HEK293 (cell line): ENCODE data around the gene IRX4.

Experiments used
- GLI2 ChIP-seq: fragments of 450-650 bp; formaldehyde crosslinking; IDR thresholded peaks from 2 replicates; pipeline ENCODE4; 2017; ENCODE audit warnings: missing biosample characterization, missing genetic modification characterization, low read depth, borderline replicate concordance
- HOXD13 ChIP-seq: sonication (generic); formaldehyde crosslinking; IDR thresholded peaks from 2 replicates; pipeline ENCODE4 v1.8.0; 2022; ENCODE audit warnings: missing genetic modification reagents, borderline replicate concordance
- IKZF3 ChIP-seq: fragments of 450-650 bp; IDR thresholded peaks from 2 replicates; pipeline ENCODE4 v1.5.0; 2018; ENCODE audit warnings: missing biosample characterization, mild to moderate bottlenecking, missing genetic modification characterization, moderate library complexity
- KLF8 ChIP-seq: fragments of 450-650 bp; formaldehyde crosslinking; IDR thresholded peaks from 2 replicates; pipeline ENCODE4 v1.5.1; 2016; ENCODE audit warnings: missing biosample characterization, missing genetic modification characterization
- PRDM10 ChIP-seq: fragments of 450-650 bp; formaldehyde crosslinking; IDR thresholded peaks from 2 replicates; pipeline ENCODE4 v1.5.1; 2016; ENCODE audit warnings: missing biosample characterization, missing genetic modification characterization
- REST ChIP-seq: fragments of 450-650 bp; formaldehyde crosslinking; IDR thresholded peaks from 2 replicates; pipeline ENCODE4 v1.5.1; 2016; ENCODE audit warnings: missing biosample characterization, missing genetic modification characterization
- ZNF114 ChIP-seq: fragments of 450-650 bp; formaldehyde crosslinking; IDR thresholded peaks from 2 replicates; pipeline ENCODE4 v1.5.0; 2017; ENCODE audit warnings: missing biosample characterization, missing genetic modification characterization
- ZNF155 ChIP-seq: fragments of 450-650 bp; formaldehyde crosslinking; IDR thresholded peaks from 2 replicates; pipeline ENCODE4 v1.5.1; 2016; ENCODE audit warnings: missing biosample characterization, missing genetic modification characterization
- ZNF157 ChIP-seq: fragments of 450-650 bp; formaldehyde crosslinking; IDR thresholded peaks from 2 replicates; pipeline ENCODE4 v1.5.1; 2016; ENCODE audit warnings: missing biosample characterization, missing genetic modification characterization
- ZNF223 ChIP-seq: fragments of 450-650 bp; formaldehyde crosslinking; IDR thresholded peaks from 2 replicates; pipeline ENCODE4 v1.5.1; 2016; ENCODE audit warnings: missing biosample characterization, missing genetic modification characterization
- ZNF239 ChIP-seq: fragments of 450-650 bp; formaldehyde crosslinking; IDR thresholded peaks from 2 replicates; pipeline ENCODE4 v1.5.1; 2016; ENCODE audit warnings: missing biosample characterization, missing genetic modification characterization
- ZNF404 ChIP-seq: fragments of 450-650 bp; formaldehyde crosslinking; IDR thresholded peaks from 2 replicates; pipeline ENCODE4 v1.5.1; 2017; ENCODE audit warnings: missing biosample characterization, missing genetic modification characterization
- ZNF521 ChIP-seq: fragments of 450-650 bp; formaldehyde crosslinking; IDR thresholded peaks from 2 replicates; pipeline ENCODE4 v1.5.1; 2017; ENCODE audit warnings: missing biosample characterization, mild to moderate bottlenecking, missing genetic modification characterization
- ZNF626 ChIP-seq: fragments of 450-650 bp; sonication (Bioruptor Pico); formaldehyde crosslinking; IDR thresholded peaks from 2 replicates; pipeline ENCODE4 v1.5.1; 2018; ENCODE audit warnings: missing biosample characterization, missing genetic modification characterization, inconsistent platforms
- ZNF664 ChIP-seq: fragments of 450-650 bp; formaldehyde crosslinking; IDR thresholded peaks from 2 replicates; pipeline ENCODE4 v1.5.1; 2016; ENCODE audit warnings: missing biosample characterization, missing genetic modification characterization
- ZNF670 ChIP-seq: fragments of 450-650 bp; formaldehyde crosslinking; IDR thresholded peaks from 2 replicates; pipeline ENCODE4 v1.5.1; 2016; ENCODE audit warnings: missing biosample characterization, missing genetic modification characterization, low read depth
- ZSCAN30 ChIP-seq: fragments of 450-650 bp; IDR thresholded peaks from 2 replicates; pipeline ENCODE4 v1.5.1; 2018; ENCODE audit warnings: missing biosample characterization, mild to moderate bottlenecking, missing genetic modification characterization, moderate library complexity
- TF ChIP-seq, protein P1 (sequence below): fragments of 450-650 bp; formaldehyde crosslinking; IDR thresholded peaks from 2 replicates; pipeline ENCODE4 v1.5.1; 2016; ENCODE audit warnings: missing biosample characterization, missing genetic modification characterization
- TF ChIP-seq, protein P2 (sequence below): fragments of 450-650 bp; formaldehyde crosslinking; IDR thresholded peaks from 2 replicates; pipeline ENCODE4 v1.5.1; 2016; ENCODE audit warnings: missing biosample characterization, missing genetic modification characterization
- TF ChIP-seq, protein P3 (sequence below): fragments of 450-650 bp; formaldehyde crosslinking; conservative IDR thresholded peaks from 2 replicates; pipeline ENCODE4 v1.5.1; 2016; ENCODE audit warnings: low read depth, missing biosample characterization, missing genetic modification characterization

IRX4 gene

DNA sequence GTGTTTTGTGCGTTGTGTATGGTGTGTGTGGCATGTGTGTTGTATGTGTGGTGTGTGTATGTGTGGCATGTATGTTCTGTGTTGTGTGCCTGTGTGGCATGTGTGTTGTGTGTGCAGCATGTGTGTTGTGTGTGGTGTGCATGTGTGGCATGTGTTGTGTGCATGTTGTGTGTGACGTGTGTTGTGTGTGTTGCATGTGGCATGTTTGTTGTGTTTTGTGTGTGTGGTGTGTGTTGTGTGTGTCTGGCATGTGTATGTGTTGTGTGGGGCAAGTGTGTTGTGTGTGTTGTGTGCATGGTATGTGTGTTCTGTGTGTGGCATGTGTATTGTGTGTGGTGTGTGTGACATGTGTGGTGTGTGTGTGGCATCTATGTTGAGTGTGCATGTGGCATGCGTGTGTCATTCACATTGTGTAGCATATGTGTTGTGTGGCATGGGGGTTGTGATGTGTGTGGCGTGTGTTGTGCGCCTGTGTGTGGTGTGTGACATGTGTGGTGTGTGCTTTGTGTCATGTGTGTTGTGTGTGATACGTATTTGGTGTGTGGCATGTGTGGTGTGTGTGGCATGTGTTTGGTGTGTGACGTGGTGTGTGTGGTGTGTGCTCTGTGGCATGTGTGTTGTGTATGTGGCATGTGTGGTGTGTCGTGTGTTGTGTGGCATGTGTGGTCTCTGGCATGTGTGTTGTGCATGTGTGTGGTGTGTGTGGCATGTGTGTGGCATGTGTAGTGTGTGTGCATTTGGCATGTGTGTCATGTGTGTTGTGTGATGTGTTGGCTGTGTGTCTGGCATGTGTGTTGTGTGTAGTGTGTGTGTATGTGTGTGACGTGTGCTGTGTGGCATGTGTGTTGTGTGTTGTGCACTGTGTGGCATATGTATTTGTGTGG, 46.6 kb upstream of the IRX4 start (continued):
- TF ChIP-seq, protein P1, sequence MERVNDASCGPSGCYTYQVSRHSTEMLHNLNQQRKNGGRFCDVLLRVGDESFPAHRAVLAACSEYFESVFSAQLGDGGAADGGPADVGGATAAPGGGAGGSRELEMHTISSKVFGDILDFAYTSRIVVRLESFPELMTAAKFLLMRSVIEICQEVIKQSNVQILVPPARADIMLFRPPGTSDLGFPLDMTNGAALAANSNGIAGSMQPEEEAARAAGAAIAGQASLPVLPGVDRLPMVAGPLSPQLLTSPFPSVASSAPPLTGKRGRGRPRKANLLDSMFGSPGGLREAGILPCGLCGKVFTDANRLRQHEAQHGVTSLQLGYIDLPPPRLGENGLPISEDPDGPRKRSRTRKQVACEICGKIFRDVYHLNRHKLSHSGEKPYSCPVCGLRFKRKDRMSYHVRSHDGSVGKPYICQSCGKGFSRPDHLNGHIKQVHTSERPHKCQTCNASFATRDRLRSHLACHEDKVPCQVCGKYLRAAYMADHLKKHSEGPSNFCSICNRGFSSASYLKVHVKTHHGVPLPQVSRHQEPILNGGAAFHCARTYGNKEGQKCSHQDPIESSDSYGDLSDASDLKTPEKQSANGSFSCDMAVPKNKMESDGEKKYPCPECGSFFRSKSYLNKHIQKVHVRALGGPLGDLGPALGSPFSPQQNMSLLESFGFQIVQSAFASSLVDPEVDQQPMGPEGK (tag by site-specific recombination): no peak
- TF ChIP-seq, protein P2, sequence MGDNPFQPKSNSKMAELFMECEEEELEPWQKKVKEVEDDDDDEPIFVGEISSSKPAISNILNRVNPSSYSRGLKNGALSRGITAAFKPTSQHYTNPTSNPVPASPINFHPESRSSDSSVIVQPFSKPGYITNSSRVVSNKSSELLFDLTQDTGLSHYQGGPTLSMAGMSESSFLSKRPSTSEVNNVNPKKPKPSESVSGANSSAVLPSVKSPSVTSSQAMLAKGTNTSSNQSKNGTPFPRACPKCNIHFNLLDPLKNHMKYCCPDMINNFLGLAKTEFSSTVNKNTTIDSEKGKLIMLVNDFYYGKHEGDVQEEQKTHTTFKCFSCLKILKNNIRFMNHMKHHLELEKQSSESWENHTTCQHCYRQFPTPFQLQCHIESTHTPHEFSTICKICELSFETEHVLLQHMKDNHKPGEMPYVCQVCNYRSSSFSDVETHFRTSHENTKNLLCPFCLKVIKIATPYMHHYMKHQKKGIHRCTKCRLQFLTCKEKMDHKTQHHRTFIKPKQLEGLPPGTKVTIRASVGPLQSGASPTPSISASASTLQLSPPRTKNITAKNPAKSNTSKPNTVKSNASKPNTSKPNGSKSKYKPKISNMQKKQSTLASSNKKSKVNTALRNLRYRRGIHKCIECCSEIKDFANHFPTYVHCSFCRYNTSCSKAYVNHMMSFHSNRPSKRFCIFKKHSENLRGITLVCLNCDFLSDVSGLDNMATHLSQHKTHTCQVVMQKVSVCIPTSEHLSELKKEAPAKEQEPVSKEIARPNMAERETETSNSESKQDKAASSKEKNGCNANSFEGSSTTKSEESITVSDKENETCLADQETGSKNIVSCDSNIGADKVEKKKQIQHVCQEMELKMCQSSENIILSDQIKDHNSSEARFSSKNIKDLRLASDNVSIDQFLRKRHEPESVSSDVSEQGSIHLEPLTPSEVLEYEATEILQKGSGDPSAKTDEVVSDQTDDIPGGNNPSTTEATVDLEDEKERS: no peak
- TF ChIP-seq ZNF157 (tag by site-specific recombination) (peak; percentile 42), ZNF155 (tag by site-specific recombination) (no peak), ZSCAN30 (tag by site-specific recombination) (no peak), IKZF3 (tag by site-specific recombination) (no peak), ZNF404 (no peak), REST (tag by site-specific recombination) (no peak), HOXD13 (CRISPR knock-in tag) (no peak), ZNF664 (tag by site-specific recombination) (no peak), PRDM10 (tag by site-specific recombination) (no peak), ZNF223 (no peak), ZNF239 (tag by site-specific recombination) (peak; percentile 77; the same call in 1 of the 2 replicates), KLF8 (tag by site-specific recombination) (no peak), ZNF626 (tag by site-specific recombination) (no peak), ZNF521 (tag by site-specific recombination) (peak; percentile 81; the same call in 1 of the 2 replicates), ZNF114 (tag by site-specific recombination) (peak; percentile 73; the same call in 1 of the 2 replicates), GLI2 (tag by site-specific recombination) (no peak), ZNF670 (tag by site-specific recombination) (peak; percentile 94)
- TF ChIP-seq, protein P3, sequence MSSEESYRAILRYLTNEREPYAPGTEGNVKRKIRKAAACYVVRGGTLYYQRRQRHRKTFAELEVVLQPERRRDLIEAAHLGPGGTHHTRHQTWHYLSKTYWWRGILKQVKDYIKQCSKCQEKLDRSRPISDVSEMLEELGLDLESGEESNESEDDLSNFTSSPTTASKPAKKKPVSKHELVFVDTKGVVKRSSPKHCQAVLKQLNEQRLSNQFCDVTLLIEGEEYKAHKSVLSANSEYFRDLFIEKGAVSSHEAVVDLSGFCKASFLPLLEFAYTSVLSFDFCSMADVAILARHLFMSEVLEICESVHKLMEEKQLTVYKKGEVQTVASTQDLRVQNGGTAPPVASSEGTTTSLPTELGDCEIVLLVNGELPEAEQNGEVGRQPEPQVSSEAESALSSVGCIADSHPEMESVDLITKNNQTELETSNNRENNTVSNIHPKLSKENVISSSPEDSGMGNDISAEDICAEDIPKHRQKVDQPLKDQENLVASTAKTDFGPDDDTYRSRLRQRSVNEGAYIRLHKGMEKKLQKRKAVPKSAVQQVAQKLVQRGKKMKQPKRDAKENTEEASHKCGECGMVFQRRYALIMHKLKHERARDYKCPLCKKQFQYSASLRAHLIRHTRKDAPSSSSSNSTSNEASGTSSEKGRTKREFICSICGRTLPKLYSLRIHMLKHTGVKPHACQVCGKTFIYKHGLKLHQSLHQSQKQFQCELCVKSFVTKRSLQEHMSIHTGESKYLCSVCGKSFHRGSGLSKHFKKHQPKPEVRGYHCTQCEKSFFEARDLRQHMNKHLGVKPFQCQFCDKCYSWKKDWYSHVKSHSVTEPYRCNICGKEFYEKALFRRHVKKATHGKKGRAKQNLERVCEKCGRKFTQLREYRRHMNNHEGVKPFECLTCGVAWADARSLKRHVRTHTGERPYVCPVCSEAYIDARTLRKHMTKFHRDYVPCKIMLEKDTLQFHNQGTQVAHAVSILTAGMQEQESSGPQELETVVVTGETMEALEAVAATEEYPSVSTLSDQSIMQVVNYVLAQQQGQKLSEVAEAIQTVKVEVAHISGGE (tag by site-specific recombination): no peak
- TF ChIP-seq, all 188 proteins: peak for 40
